ENCODE results near the gene ANAPC5.

Gene ANAPC5

GRCh38 chr12:121351820-121352681 lies at the start of gene ANAPC5:
ANAPC5 (minus strand) TSS chr12:121352411; CDS start chr12:121352340, 71 bp downstream.
- Histone ChIP-seq H3K4me3 (ENCODE audit: insufficient read length, low read depth) (peak within 1 kb of the TSS; percentile 96), H3K9me3 (ENCODE audit: insufficient read depth, low read length) (no peaks in the 10 kb centered on the region), H3K9ac (ENCODE audit: insufficient read length, low read depth) (peak within 1 kb of the TSS; percentile 98), H3K4me1 (ENCODE audit: insufficient read depth, insufficient read length) (no peaks in the 10 kb centered on the region), H3K36me3 (ENCODE audit: insufficient read depth, insufficient read length, low read length) (peaks cover 16% of the 10 kb centered on the region), H3K27me3 (ENCODE audit: insufficient read depth, insufficient read length) (no peaks in the 10 kb centered on the region)
- peak; percentile 95 for DNase-seq (ENCODE audit: low read depth, low spot score)
- TF ChIP-seq ZNF274 (IDR thresholded peaks at IDR 0.05; ENCODE audit: low read depth, low read length) (no peak), YY1 (IDR thresholded peaks at IDR 0.05; ENCODE audit: insufficient read depth, insufficient read length) (no peak), SUZ12 (IDR thresholded peaks at IDR 0.05; ENCODE audit: extremely low read depth, insufficient read depth, insufficient read length) (no peak)

DNA sequence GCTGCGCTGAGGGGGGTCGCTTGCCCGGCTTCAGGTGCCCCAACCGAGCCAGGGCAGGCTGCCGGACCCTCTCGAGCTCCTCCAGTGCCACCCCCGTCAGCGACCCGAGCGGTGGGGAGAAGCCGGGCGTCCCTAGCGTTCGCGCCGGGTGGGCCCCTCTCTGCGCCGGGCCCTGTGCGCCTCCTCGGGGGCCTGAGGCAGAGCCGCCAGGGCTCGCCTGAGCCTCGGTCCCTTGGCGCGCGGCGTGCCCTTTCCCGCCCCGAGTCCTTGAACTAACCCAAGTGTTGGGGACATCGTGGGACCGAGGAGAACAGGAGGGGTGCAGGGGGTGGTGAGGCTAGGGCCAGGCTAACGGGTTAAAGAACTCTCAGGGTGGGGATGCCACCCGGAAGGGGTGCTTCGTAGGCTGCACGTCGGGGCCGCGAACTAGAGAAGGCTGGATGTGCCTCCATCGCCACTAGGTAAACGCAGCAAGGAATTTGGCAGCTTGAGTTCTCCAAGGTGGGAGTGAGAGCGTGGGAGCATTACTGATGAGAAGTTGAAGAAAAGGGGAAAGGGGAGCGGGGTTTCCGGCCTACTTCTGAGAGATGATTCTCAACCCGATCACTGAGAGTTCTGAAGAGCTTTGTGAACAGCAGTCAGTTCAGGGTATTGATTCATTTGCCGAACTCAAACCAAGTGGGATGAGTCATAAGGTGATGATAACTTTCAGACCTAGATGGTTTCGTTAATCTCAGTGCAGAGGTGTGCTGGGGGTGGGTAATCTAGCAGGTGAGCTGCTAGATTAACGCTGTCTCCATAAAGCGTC lies 48.3 kb upstream of the ANAPC5 start:
- TF ChIP-seq SUZ12 (IDR thresholded peaks at IDR 0.05; ENCODE audit: extremely low read depth, insufficient read depth, insufficient read length) (no peak), YY1 (IDR thresholded peaks at IDR 0.05; ENCODE audit: insufficient read depth, insufficient read length) (no peak), ZNF274 (IDR thresholded peaks at IDR 0.05; ENCODE audit: low read depth, low read length) (no peak)
- H3K4me3 ChIP-seq (ENCODE audit: insufficient read length, low read depth), result peak overlapping the region; percentile 80
- peak overlapping the region; percentile 93 for H3K9ac ChIP-seq (ENCODE audit: insufficient read length, low read depth)
- H3K27me3 ChIP-seq (ENCODE audit: insufficient read depth, insufficient read length), result no peaks in the 10 kb centered on the region
- peaks cover 28% of the 10 kb centered on the region for H3K36me3 ChIP-seq (ENCODE audit: insufficient read depth, insufficient read length, low read length)
- H3K4me1 ChIP-seq (ENCODE audit: insufficient read depth, insufficient read length), result no peaks in the 10 kb centered on the region
- peak; percentile 28 for DNase-seq (ENCODE audit: low read depth, low spot score)
- H3K9me3 ChIP-seq (ENCODE audit: insufficient read depth, low read length), result no peaks in the 10 kb centered on the region

DNA sequence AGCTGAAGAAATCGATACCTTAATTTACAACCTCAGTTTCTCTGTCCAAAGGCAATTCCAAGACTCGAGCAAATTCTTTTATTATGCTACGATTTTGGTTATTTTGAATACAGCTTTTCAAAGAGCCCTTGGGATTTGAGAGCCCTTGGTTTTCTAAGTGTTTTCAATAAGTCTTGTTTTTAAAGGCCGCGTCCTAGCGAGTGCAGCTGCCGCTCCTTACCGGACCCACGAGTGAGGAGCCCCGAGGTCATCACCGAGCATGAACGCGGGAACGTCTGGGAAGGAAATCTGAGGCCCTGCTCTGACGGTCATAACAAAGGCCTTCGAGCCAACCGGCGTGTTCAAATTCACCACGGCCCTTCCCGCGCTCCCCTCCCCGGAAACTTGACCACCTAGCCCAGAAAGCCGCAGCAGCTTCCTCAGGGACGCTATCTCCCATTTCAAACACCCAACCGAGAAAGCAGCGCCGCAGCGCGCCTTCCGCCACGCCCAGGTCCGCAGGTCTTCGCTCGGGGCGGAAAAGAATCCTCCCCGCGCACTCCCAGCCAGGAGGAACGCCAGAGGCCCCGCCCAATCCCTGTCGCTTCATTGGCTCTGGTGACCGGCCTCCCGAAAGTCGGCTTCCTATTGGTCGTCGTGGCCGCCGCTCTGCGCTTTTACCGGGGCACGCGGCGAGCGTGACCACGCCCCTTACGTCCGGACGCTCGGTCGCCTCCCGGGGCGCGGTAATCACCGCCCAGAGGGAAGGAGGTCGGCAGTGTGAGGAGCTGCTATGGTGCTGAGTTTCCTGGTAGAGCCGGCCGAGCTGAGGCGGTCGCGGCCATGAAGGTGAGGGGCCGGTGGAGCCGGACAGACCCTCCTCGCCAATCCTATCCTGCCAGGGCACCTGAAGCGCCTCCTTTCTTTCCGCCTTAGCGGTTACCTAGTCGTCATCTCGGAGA lies 47.5 kb upstream of the ANAPC5 start, which contains the start of gene RNF34:
RNF34 (plus strand) TSS at position 728 of the 941 bp plus-strand sequence; CDS start at position 823, 95 bp downstream.
- TF ChIP-seq YY1 (IDR thresholded peaks at IDR 0.05; ENCODE audit: insufficient read depth, insufficient read length), result no peak
- no peak for TF ChIP-seq ZNF274 (IDR thresholded peaks at IDR 0.05; ENCODE audit: low read depth, low read length)
- TF ChIP-seq SUZ12 (IDR thresholded peaks at IDR 0.05; ENCODE audit: extremely low read depth, insufficient read depth, insufficient read length), result no peak
- Histone ChIP-seq H3K36me3 (ENCODE audit: insufficient read depth, insufficient read length, low read length) (peaks cover 20% of the 10 kb centered on the region), H3K9me3 (ENCODE audit: insufficient read depth, low read length) (no peaks in the 10 kb centered on the region), H3K27me3 (ENCODE audit: insufficient read depth, insufficient read length) (no peaks in the 10 kb centered on the region), H3K4me1 (ENCODE audit: insufficient read depth, insufficient read length) (no peaks in the 10 kb centered on the region), H3K4me3 (ENCODE audit: insufficient read length, low read depth) (peak within 1 kb of the TSS; percentile 80), H3K9ac (ENCODE audit: insufficient read length, low read depth) (peak within 1 kb of the TSS; percentile 97)
- peak; percentile 99 for DNase-seq (ENCODE audit: low read depth, low spot score)

DNA sequence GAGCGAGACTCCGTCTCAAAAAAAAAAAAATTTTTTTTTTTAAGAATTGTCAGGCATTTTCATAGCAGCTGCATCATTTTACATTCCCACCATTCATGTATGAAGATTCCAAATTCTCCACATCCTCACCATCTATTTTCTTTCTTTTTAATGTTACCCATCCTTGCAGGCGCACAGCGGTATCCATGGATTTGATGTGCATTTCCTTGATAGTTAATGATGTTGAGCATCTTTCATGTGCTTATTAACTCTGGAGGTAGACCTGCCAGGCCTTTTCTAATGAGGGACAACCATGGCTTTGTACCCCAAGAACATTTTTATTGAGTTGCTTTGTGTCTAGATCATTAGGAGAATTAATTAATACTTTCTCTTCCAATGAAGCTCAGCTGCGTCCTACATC lies 46.1 kb upstream of the ANAPC5 start:
- TF ChIP-seq SUZ12 (IDR thresholded peaks at IDR 0.05; ENCODE audit: extremely low read depth, insufficient read depth, insufficient read length) (no peak), YY1 (IDR thresholded peaks at IDR 0.05; ENCODE audit: insufficient read depth, insufficient read length) (no peak), ZNF274 (IDR thresholded peaks at IDR 0.05; ENCODE audit: low read depth, low read length) (no peak)
- DNase-seq (ENCODE audit: low read depth, low spot score), result no peak
- Histone ChIP-seq H3K9ac (ENCODE audit: insufficient read length, low read depth) (peak overlapping the region; percentile 97), H3K36me3 (ENCODE audit: insufficient read depth, insufficient read length, low read length) (peaks cover 8% of the 10 kb centered on the region), H3K4me3 (ENCODE audit: insufficient read length, low read depth) (no peak overlapping the region), H3K27me3 (ENCODE audit: insufficient read depth, insufficient read length) (no peaks in the 10 kb centered on the region), H3K9me3 (ENCODE audit: insufficient read depth, low read length) (no peaks in the 10 kb centered on the region), H3K4me1 (ENCODE audit: insufficient read depth, insufficient read length) (no peaks in the 10 kb centered on the region)

DNA sequence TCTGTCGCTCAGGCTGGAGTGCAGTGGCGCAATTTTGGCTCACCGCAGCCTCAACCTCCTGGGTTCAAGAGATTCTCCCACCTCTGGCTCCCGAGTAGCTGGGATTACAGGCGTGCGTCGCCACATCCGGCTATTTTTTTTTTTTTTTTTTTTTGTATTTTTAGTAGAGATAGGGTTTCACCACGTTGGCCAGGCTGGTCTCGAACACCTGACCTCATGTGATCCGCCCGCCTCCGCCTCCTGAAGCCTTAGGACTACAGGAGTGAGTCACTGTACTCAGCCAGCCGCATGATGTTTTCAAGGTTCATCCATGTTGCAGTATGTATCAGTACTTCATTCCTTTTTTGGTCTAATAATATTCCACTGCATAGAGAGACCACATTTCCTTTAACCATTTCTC lies 45.3 kb upstream of the ANAPC5 start:
- Histone ChIP-seq H3K4me1 (ENCODE audit: insufficient read depth, insufficient read length) (no peaks in the 10 kb centered on the region), H3K4me3 (ENCODE audit: insufficient read length, low read depth) (no peak overlapping the region), H3K9me3 (ENCODE audit: insufficient read depth, low read length) (no peaks in the 10 kb centered on the region), H3K36me3 (ENCODE audit: insufficient read depth, insufficient read length, low read length) (peaks cover 4% of the 10 kb centered on the region), H3K9ac (ENCODE audit: insufficient read length, low read depth) (no peak overlapping the region), H3K27me3 (ENCODE audit: insufficient read depth, insufficient read length) (no peaks in the 10 kb centered on the region)
- TF ChIP-seq ZNF274 (IDR thresholded peaks at IDR 0.05; ENCODE audit: low read depth, low read length) (no peak), YY1 (IDR thresholded peaks at IDR 0.05; ENCODE audit: insufficient read depth, insufficient read length) (no peak), SUZ12 (IDR thresholded peaks at IDR 0.05; ENCODE audit: extremely low read depth, insufficient read depth, insufficient read length) (no peak)
- DNase-seq (ENCODE audit: low read depth, low spot score), result no peak

- no peak overlapping the region for H3K9ac ChIP-seq (ENCODE audit: insufficient read length, low read depth)
- no peaks in the 10 kb centered on the region for H3K36me3 ChIP-seq (ENCODE audit: insufficient read depth, insufficient read length, low read length)
- H3K4me3 ChIP-seq (ENCODE audit: insufficient read length, low read depth), result no peak overlapping the region
- TF ChIP-seq ZNF274 (IDR thresholded peaks at IDR 0.05; ENCODE audit: low read depth, low read length) (no peak), SUZ12 (IDR thresholded peaks at IDR 0.05; ENCODE audit: extremely low read depth, insufficient read depth, insufficient read length) (no peak), YY1 (IDR thresholded peaks at IDR 0.05; ENCODE audit: insufficient read depth, insufficient read length) (no peak)
- H3K9me3 ChIP-seq (ENCODE audit: insufficient read depth, low read length), result no peaks in the 10 kb centered on the region
- H3K4me1 ChIP-seq (ENCODE audit: insufficient read depth, insufficient read length), result peaks cover 5% of the 10 kb centered on the region
- H3K27me3 ChIP-seq (ENCODE audit: insufficient read depth, insufficient read length), result no peaks in the 10 kb centered on the region
- DNase-seq (ENCODE audit: low read depth, low spot score), result no peak
These were observed 40.1 kb upstream of the ANAPC5 start for GRCh38 chr12:121392325-121392716.

Measured in NT2/D1 (cell line).